Keratinocyte (primary cell): ENCODE data around the gene KCNMA1. TPM values are rescaled to one million over a fixed set of nuclear protein-coding genes. Genes with fewer than 3 reads are reported as not detected.

Experiments used
- DNase-seq: peaks from one replicate; pipeline ENCODE4 v3.0.0-alpha.2; 2011; ENCODE audit warnings: low read depth, missing footprints, low spot score
- FAIRE-seq: peaks from 2 replicates; lab custom pipeline; 2011; peaks lifted over from hg19 to GRCh38; lab: Jason Lieb, UNC
- H2AFZ ChIP-seq: 2 replicates; pipeline ENCODE4 v1.6.0; 2012; ENCODE audit warnings: low read length, control low read depth, inconsistent platforms; ENCODE audit not compliant: control insufficient read depth
- H3K27ac ChIP-seq: 2 replicates; pipeline ENCODE4 v1.5.1; 2011; ENCODE audit warnings: low read length; ENCODE audit not compliant: control insufficient read depth, insufficient read depth
- H3K27me3 ChIP-seq: 3 replicates; pipeline ENCODE4 v1.6.0; 2011; ENCODE audit warnings: low read length; ENCODE audit not compliant: control insufficient read depth, insufficient read depth; ENCODE audit errors: extremely low read depth
- H3K36me3 ChIP-seq, 2 experiments: 2 replicates in 1 of 2; 3 replicates in 1 of 2; pipeline ENCODE4 v1.5.1; 2011; ENCODE audit warnings: low read length in 2 of 2, mild to moderate bottlenecking in 1 of 2; ENCODE audit not compliant: control insufficient read depth in 2 of 2, insufficient read depth in 2 of 2; ENCODE audit errors: extremely low read depth in 1 of 2
- H3K4me1 ChIP-seq: 3 replicates; pipeline ENCODE4 v1.5.1; 2011; ENCODE audit warnings: low read length; ENCODE audit not compliant: control insufficient read depth, insufficient read depth; ENCODE audit errors: extremely low read depth
- H3K4me2 ChIP-seq: 3 replicates; pipeline ENCODE4 v1.6.0; 2011; ENCODE audit warnings: low read depth, low read length; ENCODE audit not compliant: control insufficient read depth, insufficient read depth; ENCODE audit errors: extremely low read depth
- H3K4me3 ChIP-seq, 3 experiments: fragments of 200-600 bp in 1 of 3; sonication (generic) in 1 of 3; 2 replicates in 2 of 3; 3 replicates in 1 of 3; pipeline ENCODE4 v1.5.1; 2011 to 2016; ENCODE audit warnings: low read length in 3 of 3, mild to moderate bottlenecking in 3 of 3, control low read depth in 2 of 3, inconsistent platforms in 1 of 3, low read depth in 1 of 3, mixed read lengths in 1 of 3, mixed run types in 1 of 3, moderate library complexity in 1 of 3; ENCODE audit not compliant: control insufficient read depth in 2 of 3, insufficient read depth in 2 of 3; ENCODE audit errors: extremely low read depth in 1 of 3
- H3K79me2 ChIP-seq: 2 replicates; pipeline ENCODE4 v1.6.0; 2012; ENCODE audit warnings: low read length; ENCODE audit not compliant: control insufficient read depth, insufficient read depth
- H3K9ac ChIP-seq: 3 replicates; pipeline ENCODE4 v1.6.0; 2011; ENCODE audit warnings: low read length; ENCODE audit not compliant: control insufficient read depth, insufficient read depth; ENCODE audit errors: extremely low read depth
- H3K9me1 ChIP-seq: 3 replicates; pipeline ENCODE4 v1.6.0; 2011; ENCODE audit warnings: low read length; ENCODE audit not compliant: control insufficient read depth, insufficient read depth; ENCODE audit errors: extremely low read depth
- H3K9me3 ChIP-seq: 2 replicates; pipeline ENCODE4 v1.5.1; 2012; ENCODE audit warnings: low read depth, low read length; ENCODE audit not compliant: control insufficient read depth
- H4K20me1 ChIP-seq: 3 replicates; pipeline ENCODE4 v1.6.0; 2011; ENCODE audit warnings: low read length; ENCODE audit not compliant: control insufficient read depth, insufficient read depth; ENCODE audit errors: extremely low read depth
- EZH2 ChIP-seq: IDR thresholded peaks from one replicate; pipeline ENCODE4 v1.6.1; 2012; ENCODE audit warnings: inconsistent platforms, mild to moderate bottlenecking, low read length, moderate library complexity
- dilution Hi-C: fragments of 300-500 bp; cut with MboI; formaldehyde crosslinking; loops from one replicate; pipeline ENCODE4 v1.7.0; 2020; ENCODE audit warnings: low sequenced_read_pairs; ENCODE audit not compliant: extremely low pct_ligation_motif_present
- polyA plus RNA-seq, 5 experiments: library from polyadenylated mRNA; depleted of rRNA in 3 of 5; stranded (reverse) in 3 of 5; stranded (forward) in 1 of 5; unstranded in 1 of 5; fragments of >200 nt; gene quantifications; 1 replicate in 1 of 5; 2 replicates in 3 of 5; 3 replicates in 1 of 5; pipeline versions ENCODE4 v1.2.1 to v1.2.3, GENCODE V29; 2011 to 2012; ENCODE audit warnings: missing spikeins in 2 of 5, low read depth in 1 of 5, low replicate concordance in 1 of 5
- TF ChIP-seq, protein P1 (sequence below), 3 experiments: IDR thresholded peaks in 1 of 3; conservative IDR thresholded peaks in 1 of 3; optimal IDR thresholded peaks in 1 of 3; 2 replicates in 2 of 3; 3 replicates in 1 of 3; pipeline versions ENCODE3 to v1.5.1; 2011; ENCODE audit warnings: low read length in 3 of 3, mild to moderate bottlenecking in 3 of 3, moderate library complexity in 2 of 3, control low read depth in 1 of 3, inconsistent platforms in 1 of 3; ENCODE audit not compliant: insufficient read depth in 2 of 3; ENCODE audit errors: extremely low read depth in 1 of 3

Gene KCNMA1
- polyA plus RNA-seq, 1 donor (not counting 4 experiments of a cell fraction or from before 2014, with no cell fraction given), result 6.3 TPM

GRCh38 chr10:77015360-77015759, 622.2 kb downstream of the KCNMA1 start:
- dilution Hi-C loops, result no loop called here
- H3K9me3 ChIP-seq, result no peaks in the 10 kb centered on the region

GRCh38 chr10:77012812-77013500, 624.7 kb downstream of the KCNMA1 start:
- H4K20me1 ChIP-seq, result no peaks in the 10 kb centered on the region
- FAIRE-seq, result no peak
- no peak overlapping the region for H3K27ac ChIP-seq

More at GRCh38 chr10:77015360-77015759, 622.2 kb downstream of the KCNMA1 start:
- Histone ChIP-seq H3K27me3 (no peaks in the 10 kb centered on the region), H3K9ac (no peak overlapping the region), H3K27ac (no peak overlapping the region), H4K20me1 (no peaks in the 10 kb centered on the region), H3K36me3 (no peaks in the 10 kb centered on the region), H2AFZ (no peak overlapping the region), H3K4me2 (no peak overlapping the region), H3K4me1 (no peaks in the 10 kb centered on the region), H3K79me2 (no peaks in the 10 kb centered on the region), H3K9me1 (no peaks in the 10 kb centered on the region), H3K4me3 (no peak overlapping the region)
- TF ChIP-seq EZH2, result no peak
- TF ChIP-seq, protein P1, sequence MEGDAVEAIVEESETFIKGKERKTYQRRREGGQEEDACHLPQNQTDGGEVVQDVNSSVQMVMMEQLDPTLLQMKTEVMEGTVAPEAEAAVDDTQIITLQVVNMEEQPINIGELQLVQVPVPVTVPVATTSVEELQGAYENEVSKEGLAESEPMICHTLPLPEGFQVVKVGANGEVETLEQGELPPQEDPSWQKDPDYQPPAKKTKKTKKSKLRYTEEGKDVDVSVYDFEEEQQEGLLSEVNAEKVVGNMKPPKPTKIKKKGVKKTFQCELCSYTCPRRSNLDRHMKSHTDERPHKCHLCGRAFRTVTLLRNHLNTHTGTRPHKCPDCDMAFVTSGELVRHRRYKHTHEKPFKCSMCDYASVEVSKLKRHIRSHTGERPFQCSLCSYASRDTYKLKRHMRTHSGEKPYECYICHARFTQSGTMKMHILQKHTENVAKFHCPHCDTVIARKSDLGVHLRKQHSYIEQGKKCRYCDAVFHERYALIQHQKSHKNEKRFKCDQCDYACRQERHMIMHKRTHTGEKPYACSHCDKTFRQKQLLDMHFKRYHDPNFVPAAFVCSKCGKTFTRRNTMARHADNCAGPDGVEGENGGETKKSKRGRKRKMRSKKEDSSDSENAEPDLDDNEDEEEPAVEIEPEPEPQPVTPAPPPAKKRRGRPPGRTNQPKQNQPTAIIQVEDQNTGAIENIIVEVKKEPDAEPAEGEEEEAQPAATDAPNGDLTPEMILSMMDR (optimal IDR thresholded peaks at IDR 0.05 in 1 of 3, IDR thresholded peaks at IDR 0.05 in 1 of 3, conservative IDR thresholded peaks at IDR 0.05 in 1 of 3; ENCODE audit: extremely low read depth in 1 of 3, insufficient read depth in 2 of 3, low read length in 3 of 3), result no peak
- FAIRE-seq (no peak), DNase-seq (no peak)

More at GRCh38 chr10:77012812-77013500, 624.7 kb downstream of the KCNMA1 start:
- Histone ChIP-seq H3K4me2 (no peak overlapping the region), H3K79me2 (no peaks in the 10 kb centered on the region), H3K9ac (no peak overlapping the region), H3K4me3 (no peak overlapping the region), H3K9me1 (no peaks in the 10 kb centered on the region), H3K4me1 (no peaks in the 10 kb centered on the region), H3K27me3 (no peaks in the 10 kb centered on the region), H3K9me3 (no peaks in the 10 kb centered on the region), H3K36me3 (no peaks in the 10 kb centered on the region), H2AFZ (no peak overlapping the region)
- TF ChIP-seq EZH2, result no peak
- TF ChIP-seq, protein P1 (optimal IDR thresholded peaks at IDR 0.05 in 1 of 3, IDR thresholded peaks at IDR 0.05 in 1 of 3, conservative IDR thresholded peaks at IDR 0.05 in 1 of 3; ENCODE audit: extremely low read depth in 1 of 3, insufficient read depth in 2 of 3, low read length in 3 of 3), result no peak
- no peak for DNase-seq
- dilution Hi-C loops, result no loop called here
